ENCODE data around the gene CEP70. TPM values are rescaled to one million over a fixed set of nuclear protein-coding genes. Genes with fewer than 3 reads are reported as not detected.

CEP70 gene
- total and polyA plus RNA-seq, 9 donors, result 12.4 to 101 (median 64.3) TPM

GRCh38 chr3:138594935-138595610, 1.0 kb upstream of the CEP70 start:
- Histone ChIP-seq H3K27ac (peak overlapping the region in 1 of 2 donors; percentile 92), H3K27me3 (no peaks in the 10 kb centered on the region), H3K9me3 (no peaks in the 10 kb centered on the region), H3K4me3 (no peak overlapping the region), H3K36me3 (no peaks in the 10 kb centered on the region), H3K4me1 (ENCODE audit: insufficient read depth) (peaks cover 4% of the 10 kb centered on the region)
- DNase-seq, result no peak
- intact Hi-C loops (cut with DNase I), result loop anchor here (1.0 to 5.0 kb wide), 3 partner anchors 320 to 322 kb away; no protein-coding TSS in a partner anchor
- 32 to 45% (median 38%) methylated on average over 6 of the region's 6 CpGs for WGBS, 3 donors
- TF ChIP-seq EP300 (IDR thresholded peaks at IDR 0.05) (no peak), POLR2A (IDR thresholded peaks at IDR 0.05) (no peak), CTCF (IDR thresholded peaks at IDR 0.05) (no peak)

GRCh38 chr3:138593488-138594149, 441 bp downstream of the CEP70 start:
- 3 to 5% (median 3%) methylated on average over 22 of the region's 22 CpGs for WGBS, 3 donors
- Histone ChIP-seq H3K9me3 (no peaks in the 10 kb centered on the region), H3K36me3 (no peaks in the 10 kb centered on the region), H3K4me1 (ENCODE audit: insufficient read depth) (peaks cover 4% of the 10 kb centered on the region), H3K27ac (peak overlapping the region; percentile 37 to 92), H3K4me3 (peak overlapping the region; percentile 66), H3K27me3 (no peaks in the 10 kb centered on the region)
- intact Hi-C loops (cut with DNase I), result loop anchor here (1.0 to 5.0 kb wide), 3 partner anchors 321 to 324 kb away; no protein-coding TSS in a partner anchor
- DNase-seq, result peak in 2 of 5 donors; percentile 30 to 35
- TF ChIP-seq CTCF (IDR thresholded peaks at IDR 0.05) (no peak), EP300 (IDR thresholded peaks at IDR 0.05) (no peak), POLR2A (IDR thresholded peaks at IDR 0.05) (no peak)

GRCh38 chr3:138591392-138591791, 2.7 kb downstream of the CEP70 start:
- TF ChIP-seq EP300 (IDR thresholded peaks at IDR 0.05) (no peak), CTCF (IDR thresholded peaks at IDR 0.05) (no peak), POLR2A (IDR thresholded peaks at IDR 0.05) (no peak)
- H3K36me3 ChIP-seq, result no peaks in the 10 kb centered on the region
- H3K27ac ChIP-seq, result no peak overlapping the region
- peaks cover 4% of the 10 kb centered on the region for H3K4me1 ChIP-seq (ENCODE audit: insufficient read depth)
- DNase-seq, result no peak
- H3K9me3 ChIP-seq, result no peaks in the 10 kb centered on the region
- intact Hi-C loops (cut with DNase I), result loop anchor here in 2 of 4 donors (5.0 kb wide), 1 partner anchor 326 kb away; no protein-coding TSS in a partner anchor
- no peaks in the 10 kb centered on the region for H3K27me3 ChIP-seq
- 67 to 84% (median 74%) methylated on average over 1 of the region's 1 CpG for WGBS, 3 donors
- no peak overlapping the region for H3K4me3 ChIP-seq

- Histone ChIP-seq H3K9me3 (no peaks in the 10 kb centered on the region), H3K36me3 (no peaks in the 10 kb centered on the region), H3K27me3 (no peaks in the 10 kb centered on the region), H3K4me1 (ENCODE audit: insufficient read depth) (peaks cover 4% of the 10 kb centered on the region), H3K4me3 (no peak overlapping the region), H3K27ac (no peak overlapping the region)
- intact Hi-C loops (cut with DNase I), result no loop called here
- 91 to 93% (median 92%) methylated on average over 5 of the region's 5 CpGs for WGBS, 3 donors
- no peak for DNase-seq
- TF ChIP-seq EP300 (IDR thresholded peaks at IDR 0.05), result no peak
- TF ChIP-seq CTCF (IDR thresholded peaks at IDR 0.05), result no peak
- TF ChIP-seq POLR2A (IDR thresholded peaks at IDR 0.05), result no peak
Observed at GRCh38 chr3:138588445-138588844, 5.6 kb downstream of the CEP70 start.
